ENCODE data around the gene SLC35C1. TPM values are rescaled to one million over a fixed set of nuclear protein-coding genes. Genes with fewer than 3 reads are reported as not detected.
"Not testable (repeated sequence)": the region's sequence is repeated elsewhere in the genome, so short reads cannot be mapped to it uniquely, and the experiment has no call there.

The SLC35C1 gene
- polyA plus RNA-seq, 4 donors, result 7.4 to 9.5 (median 8.5) TPM

DNA sequence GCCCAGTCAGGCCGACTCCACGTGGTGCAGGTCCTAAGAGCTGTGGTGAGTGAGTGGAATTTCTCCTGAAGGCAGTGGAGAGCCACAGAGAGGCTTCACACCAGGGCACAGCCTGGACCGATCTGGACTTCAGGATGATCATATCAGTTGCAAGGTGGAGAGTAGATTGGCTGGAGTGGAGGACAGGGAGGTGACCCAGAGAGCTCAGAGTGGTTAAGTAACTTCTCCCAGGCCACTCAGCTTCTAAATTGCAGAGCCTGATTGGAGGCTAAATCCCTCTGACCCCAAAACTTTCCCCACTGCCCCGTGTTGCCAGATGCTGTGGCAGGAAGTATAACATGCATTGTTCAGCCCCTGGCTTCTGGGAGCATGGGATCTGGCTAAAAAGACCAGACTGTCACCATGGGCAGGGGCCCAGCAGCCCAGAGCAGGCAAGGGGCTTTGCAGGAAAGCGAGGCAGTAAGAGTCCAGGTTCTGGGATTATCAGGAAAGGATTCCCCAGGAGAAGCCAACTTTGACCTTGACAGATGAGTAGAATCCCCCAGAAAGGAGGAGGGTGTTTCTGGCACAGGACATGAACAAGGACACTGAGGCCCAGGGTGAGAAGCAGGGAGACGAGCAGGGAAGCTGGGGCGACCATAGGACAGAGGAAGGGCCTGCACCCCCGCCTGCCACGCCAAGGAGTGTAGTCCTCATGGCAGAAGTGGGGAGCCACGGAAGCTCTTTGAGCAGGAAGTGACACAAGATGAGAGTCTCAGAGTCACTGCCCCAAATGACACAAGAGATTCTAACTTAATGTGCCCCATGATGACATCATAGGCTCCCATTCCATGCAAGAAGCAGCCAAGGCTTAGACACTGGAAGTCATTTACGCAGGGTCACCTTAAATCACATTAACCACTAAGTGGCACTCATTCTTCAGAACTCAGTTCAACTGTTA, 4.8 kb downstream of the SLC35C1 start:
- no peak for DNase-seq (ENCODE audit: low read depth in 4 of 4, low spot score in 3 of 4)

DNA sequence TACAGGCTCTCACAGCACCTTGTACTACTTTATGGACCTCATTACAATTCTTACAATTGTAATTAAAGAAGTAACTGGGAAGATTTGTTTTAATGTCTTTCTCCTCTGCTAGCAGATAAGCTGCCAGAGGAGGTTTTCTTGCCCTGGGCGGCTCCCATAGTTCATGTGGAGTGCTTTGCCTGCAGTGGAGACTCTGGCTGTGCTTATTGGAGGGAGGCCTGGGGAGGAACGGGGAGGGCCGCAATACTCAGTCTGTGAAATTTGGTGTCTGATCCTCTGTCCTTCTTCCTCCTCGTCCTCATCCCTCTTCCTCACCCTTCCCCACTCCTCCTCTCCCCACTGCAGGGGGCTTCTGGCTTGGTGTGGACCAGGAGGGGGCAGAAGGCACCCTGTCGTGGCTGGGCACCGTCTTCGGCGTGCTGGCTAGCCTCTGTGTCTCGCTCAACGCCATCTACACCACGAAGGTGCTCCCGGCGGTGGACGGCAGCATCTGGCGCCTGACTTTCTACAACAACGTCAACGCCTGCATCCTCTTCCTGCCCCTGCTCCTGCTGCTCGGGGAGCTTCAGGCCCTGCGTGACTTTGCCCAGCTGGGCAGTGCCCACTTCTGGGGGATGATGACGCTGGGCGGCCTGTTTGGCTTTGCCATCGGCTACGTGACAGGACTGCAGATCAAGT, 5.6 kb downstream of the SLC35C1 start:
- no peak for DNase-seq (ENCODE audit: low read depth in 4 of 4, low spot score in 3 of 4)

GRCh38 chr11:45811109-45811435, 6.1 kb downstream of the SLC35C1 start:
- no peak for DNase-seq (ENCODE audit: low read depth in 4 of 4, low spot score in 3 of 4)

GRCh38 chr11:45811571-45812290, 6.8 kb downstream of the SLC35C1 start:
- DNase-seq (ENCODE audit: low read depth in 4 of 4, low spot score in 3 of 4), result no peak

DNA sequence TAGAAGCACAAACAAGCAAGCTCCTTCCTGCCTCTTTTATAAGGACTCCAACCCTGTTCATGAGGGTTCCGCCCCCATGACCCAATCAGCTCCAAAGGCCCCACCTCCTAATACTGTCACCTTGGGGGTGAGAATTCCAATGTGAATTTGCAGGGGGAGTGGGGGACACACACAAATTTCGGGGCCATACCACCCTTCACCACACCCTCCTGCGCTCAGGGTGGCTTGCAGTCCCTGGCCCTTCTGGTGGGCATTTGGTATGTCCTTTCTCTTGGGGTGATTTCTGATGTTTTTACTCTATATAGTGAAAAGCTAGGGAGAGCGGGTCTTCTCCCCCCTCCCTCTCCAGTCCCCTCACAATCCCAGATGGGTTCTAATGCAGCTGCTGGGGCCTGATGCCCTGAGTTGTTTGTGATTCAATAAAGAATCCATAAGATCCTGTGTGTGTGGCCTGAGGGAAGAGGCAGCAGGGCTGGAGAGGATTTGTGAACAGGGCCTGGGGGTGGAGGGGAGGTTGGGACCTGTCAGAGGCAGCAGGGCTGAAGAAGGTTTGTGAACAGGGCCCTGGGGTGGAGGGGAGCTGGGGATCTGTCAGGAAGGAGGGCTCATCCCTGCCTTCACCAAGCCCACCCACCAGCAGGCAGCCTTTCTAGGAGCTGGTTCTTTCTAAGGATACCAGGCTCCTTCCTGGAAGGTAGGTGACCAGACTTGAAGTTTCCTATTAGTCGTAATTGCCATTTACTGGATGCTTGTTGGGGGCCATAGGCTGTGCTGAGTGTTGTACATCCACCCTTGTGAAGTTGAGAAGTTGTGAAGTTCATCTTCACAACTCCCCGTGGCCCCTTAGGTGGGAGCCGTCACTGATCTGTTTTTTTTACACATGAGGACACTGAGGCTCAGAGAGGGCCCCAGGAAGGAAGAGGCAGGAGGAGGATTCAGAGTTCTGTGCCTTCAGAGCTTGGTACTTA, 7.9 kb downstream of the SLC35C1 start:
- DNase-seq (ENCODE audit: low read depth in 4 of 4, low spot score in 3 of 4), result no peak

DNA sequence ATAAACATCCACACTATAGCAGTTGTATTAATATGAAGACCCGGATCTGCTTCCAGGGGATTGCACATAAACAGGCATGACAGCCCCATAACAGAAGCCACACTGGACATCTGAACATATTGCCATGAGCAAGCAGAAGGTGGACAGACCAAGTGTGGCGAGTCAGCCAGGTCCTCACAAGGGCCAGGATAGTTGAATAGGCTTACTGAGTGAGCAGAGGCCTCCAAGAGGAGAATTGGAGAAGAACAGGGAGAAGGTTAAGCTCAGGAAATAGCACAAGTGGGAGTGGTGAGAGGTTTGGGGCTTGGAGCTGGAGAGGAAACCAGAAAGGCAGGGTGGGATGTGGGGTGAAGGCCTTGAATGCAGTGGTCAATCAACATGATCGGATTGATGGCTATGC, 10.8 kb downstream of the SLC35C1 start:
- DNase-seq (ENCODE audit: low read depth in 4 of 4, low spot score in 3 of 4), result no peak

DNA sequence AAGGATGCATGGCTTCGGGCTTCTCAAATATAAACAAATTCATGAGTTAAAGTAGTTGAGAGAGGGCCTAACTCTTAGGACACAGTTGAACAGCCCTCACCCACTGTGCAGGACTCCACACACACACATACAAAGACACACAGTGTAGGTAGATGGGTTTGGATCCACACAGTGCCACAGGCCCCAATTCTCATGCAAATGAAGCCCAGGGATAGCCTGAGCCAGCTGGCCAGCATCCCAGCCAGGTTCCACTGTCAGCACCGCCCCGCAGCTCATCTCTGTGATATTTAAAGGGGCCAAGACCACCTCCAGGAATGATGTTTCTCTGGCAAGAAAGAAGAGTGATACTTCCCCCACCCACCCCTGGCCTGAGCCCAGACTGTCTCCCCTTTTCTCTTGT, 11.7 kb downstream of the SLC35C1 start:
- DNase-seq (ENCODE audit: low read depth in 4 of 4, low spot score in 3 of 4), result no peak

- DNase-seq (ENCODE audit: low read depth in 4 of 4, low spot score in 3 of 4), result no peak
Observed at GRCh38 chr11:45817191-45817590, 12.2 kb downstream of the SLC35C1 start.

DNA sequence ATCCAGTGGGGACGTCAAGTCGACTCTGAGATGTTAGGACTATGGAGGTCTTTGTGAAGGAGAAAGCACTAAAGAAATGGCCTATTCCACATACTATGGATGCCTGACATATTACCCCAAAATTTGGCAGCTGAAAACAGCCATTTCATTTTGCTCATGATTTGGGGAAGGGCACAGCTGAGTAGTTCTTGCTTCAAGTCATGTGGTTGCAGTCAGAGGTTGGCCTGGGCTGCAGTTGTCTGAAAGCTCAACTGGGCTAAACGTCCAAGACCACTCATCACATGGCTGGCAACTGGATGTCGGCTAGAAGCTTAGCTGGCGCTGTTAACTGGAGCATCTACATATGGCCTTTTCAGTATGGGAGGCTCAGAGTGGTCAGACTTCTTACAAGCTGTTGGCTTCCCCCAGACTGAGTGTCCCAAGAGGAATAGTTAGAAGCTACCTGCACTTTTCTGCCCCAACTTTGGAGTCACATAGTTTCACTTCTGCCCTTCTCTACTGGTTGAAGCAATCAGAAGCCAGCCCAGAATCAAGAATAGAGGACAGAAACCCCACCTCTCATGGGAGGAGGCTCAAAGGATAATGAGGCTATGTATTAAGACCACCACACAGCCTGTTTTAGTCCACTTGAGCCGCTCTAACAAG, 14.1 kb downstream of the SLC35C1 start:
- DNase-seq (ENCODE audit: low read depth in 4 of 4, low spot score in 3 of 4), result no peak

GRCh38 chr11:45820211-45820857, 15.4 kb downstream of the SLC35C1 start:
- DNase-seq (ENCODE audit: low read depth in 4 of 4, low spot score in 3 of 4), result no peak

GRCh38 chr11:45826492-45826891, 21.5 kb downstream of the SLC35C1 start:
- DNase-seq (ENCODE audit: low read depth in 4 of 4, low spot score in 3 of 4), result not testable (repeated sequence)

- DNase-seq (ENCODE audit: low read depth in 4 of 4, low spot score in 3 of 4), result no peak
Observed at GRCh38 chr11:45827123-45827522, 22.2 kb downstream of the SLC35C1 start.

GRCh38 chr11:45828996-45829395, 24.0 kb downstream of the SLC35C1 start:
- DNase-seq (ENCODE audit: low read depth in 4 of 4, low spot score in 3 of 4), result no peak

DNA sequence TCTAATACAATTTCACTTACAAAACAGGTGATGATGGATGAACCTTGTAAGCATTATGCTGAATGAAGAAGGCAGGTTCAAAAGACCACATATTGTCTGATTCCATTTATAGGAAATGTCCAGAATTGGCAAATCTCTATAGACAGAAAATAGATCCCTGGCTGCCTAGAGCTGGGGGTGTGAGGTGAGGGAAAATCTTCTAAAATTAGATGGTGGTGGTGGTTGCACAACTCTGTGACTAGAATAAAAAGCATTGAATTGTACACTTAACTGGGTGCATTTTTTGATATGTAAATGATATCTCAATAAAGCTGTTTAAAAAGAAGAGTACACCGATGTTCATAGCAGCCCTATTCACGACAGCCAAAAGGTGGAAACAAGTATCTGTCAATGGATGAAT, 25.6 kb downstream of the SLC35C1 start:
- no peak for DNase-seq (ENCODE audit: low read depth in 4 of 4, low spot score in 3 of 4)

GRCh38 chr11:45832811-45833441, 28.0 kb downstream of the SLC35C1 start:
- no peak for DNase-seq (ENCODE audit: low read depth in 4 of 4, low spot score in 3 of 4)

DNA sequence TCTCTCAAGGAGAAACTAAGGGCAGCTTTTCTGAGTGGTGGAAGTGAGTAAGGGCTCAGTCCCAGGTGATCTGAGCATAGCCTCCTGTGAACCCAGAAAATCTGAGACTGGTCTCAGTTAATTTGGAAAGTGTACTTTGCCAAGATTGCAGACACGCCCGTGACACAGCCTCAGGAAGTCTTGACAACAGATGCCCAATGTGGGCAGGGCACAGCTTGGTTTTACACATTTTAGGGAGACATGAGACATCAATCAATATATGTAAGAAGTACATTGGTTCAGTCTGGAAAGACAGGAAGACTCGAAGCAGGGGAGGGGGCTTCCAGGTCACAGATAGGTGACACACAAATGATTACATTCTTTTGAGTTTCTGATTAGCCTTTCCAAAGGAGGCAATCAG, 28.8 kb downstream of the SLC35C1 start:
- no peak for DNase-seq (ENCODE audit: low read depth in 4 of 4, low spot score in 3 of 4)

DNA sequence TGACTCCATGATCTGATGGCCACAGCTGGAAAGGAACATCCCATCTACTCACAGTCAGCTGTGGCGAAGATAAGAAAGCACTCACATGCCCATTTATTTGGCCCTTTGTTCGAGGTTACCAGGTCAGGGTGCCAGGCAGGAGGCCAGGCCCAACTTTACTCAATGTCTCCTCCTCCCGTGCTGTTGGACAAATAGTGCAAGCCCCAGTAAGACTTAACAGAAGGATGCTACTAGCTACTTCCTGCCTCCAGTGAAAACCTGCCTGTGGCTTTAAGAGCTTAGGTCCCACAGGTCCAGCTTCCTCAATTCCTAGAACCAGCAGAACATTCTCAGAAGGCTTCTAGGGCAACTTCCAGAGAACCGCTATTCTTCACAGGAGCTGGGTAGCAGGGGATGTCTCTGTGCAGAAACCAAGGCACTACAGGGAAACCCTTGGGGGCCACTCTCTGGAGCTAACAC, 29.4 kb downstream of the SLC35C1 start:
- no peak for DNase-seq (ENCODE audit: low read depth in 4 of 4, low spot score in 3 of 4)

DNA sequence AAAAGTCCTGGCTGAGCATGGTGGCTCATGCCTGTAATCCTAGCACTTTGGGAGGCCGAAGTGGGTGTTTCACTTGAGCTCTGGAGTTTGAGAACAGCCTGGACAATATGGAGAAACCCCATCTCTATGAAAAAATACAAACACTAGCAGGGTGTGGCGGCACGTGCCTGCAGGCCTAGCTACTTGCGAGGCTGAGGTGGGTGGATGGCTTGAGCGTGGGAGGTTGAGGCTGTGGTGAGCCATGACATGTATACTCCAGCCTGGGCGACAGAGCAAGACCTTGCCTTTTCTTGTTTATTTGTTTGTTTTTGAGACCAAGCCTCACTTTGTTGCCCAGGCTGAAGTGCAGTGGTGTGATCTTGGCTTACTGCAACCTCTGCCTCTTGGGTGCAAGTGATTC, 34.3 kb downstream of the SLC35C1 start:
- no peak for DNase-seq (ENCODE audit: low read depth in 4 of 4, low spot score in 3 of 4)

- DNase-seq (ENCODE audit: low read depth in 4 of 4, low spot score in 3 of 4), result not testable (repeated sequence)
Observed at GRCh38 chr11:45840251-45840650, 35.3 kb downstream of the SLC35C1 start.

All from right renal pelvis (tissue), 4 donors.